ENCODE measurements around the gene ULK2.

Gene ULK2

DNA sequence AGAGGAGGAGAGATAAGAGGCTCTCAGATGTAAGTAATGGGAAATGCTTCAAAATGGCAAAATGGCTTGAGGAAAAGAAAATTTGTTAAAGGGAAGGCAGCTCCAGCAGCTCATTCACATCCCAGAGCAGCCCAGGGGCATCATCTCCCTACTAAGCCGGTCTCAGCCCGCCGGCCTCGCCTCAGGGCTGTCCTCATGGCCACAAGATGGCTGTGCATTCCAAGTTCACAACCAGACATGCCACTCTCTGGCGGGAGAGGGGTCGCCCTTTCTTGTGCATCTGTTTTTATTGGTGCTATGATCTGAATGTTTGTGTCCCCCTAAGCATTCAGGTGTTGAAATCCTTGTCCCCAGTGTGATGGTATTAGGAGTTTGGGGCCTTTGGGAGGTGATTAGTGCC lies 137.8 kb downstream of the ULK2 start:
- H3K36me3 Mint-ChIP-seq (ENCODE audit: insufficient read depth): no peaks in the 10 kb centered on the region
- no peaks in the 10 kb centered on the region for H3K27me3 Mint-ChIP-seq
- DNase-seq: no peak
- no peak for ATAC-seq (replicated peaks)
- H3K27ac Mint-ChIP-seq: no peak overlapping the region
- H3K4me3 Mint-ChIP-seq: no peak overlapping the region
- H3K9me3 Mint-ChIP-seq: no peaks in the 10 kb centered on the region
- H3K4me1 Mint-ChIP-seq (ENCODE audit: low read depth in 2 of 2): peaks cover 0 to 9% of the 10 kb centered on the region in 2 donors

DNA sequence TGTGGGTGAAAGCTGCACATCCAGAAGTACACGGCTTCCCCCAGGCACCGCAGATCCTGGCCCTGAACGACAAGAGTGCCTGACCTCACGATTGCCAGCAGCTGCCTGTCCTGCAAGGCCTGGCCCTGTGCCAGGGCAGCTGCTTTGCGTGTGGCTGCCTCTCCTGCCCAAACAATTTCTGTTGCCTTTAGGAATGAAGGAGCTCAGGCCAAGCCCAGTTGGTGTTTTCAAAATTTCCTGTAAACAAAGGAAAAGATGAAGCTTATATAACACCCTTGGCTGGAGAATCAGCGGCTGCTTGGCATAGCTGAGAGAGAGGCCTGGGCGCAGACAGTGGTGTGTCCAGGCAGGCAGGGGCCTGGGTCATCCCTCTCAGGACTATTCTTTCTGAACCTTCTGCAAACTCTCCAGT lies 139.6 kb downstream of the ULK2 start:
- Mint-ChIP-seq H3K4me3 (no peak overlapping the region), H3K27ac (no peak overlapping the region), H3K27me3 (no peaks in the 10 kb centered on the region), H3K9me3 (no peaks in the 10 kb centered on the region), H3K36me3 (ENCODE audit: insufficient read depth) (peaks cover 6% of the 10 kb centered on the region), H3K4me1 (ENCODE audit: low read depth in 2 of 2) (peaks cover 0 to 16% of the 10 kb centered on the region in 2 donors)
- ATAC-seq (replicated peaks) (no peak), DNase-seq (no peak)

DNA sequence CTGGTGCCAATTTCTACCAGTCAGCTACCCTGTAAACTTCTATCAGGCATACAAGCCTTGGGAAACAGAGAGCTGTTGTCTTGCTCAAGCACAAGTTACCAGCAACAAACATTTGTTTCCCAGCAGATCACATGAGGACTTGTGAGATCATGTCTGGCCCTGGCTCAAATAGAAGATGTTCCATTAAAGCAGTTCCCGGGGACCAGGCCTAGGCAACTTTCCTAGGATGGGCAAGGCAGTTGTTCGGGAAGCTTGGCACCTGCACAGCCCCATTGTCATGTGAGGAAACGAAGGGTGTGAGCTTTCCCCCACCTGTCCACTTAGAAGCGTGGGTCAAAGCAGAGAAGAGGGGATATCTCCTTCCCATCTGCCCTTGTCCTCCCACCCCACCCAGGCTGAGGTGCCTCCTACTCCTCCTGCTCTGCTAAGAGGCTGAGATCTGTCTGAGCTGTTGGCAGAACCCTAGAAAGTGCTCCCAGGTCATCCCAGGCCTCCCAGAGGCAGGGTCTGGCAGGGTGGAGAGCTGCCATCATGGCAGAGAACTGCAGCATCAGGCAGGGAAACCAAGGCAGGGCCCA lies 140.1 kb downstream of the ULK2 start:
- Mint-ChIP-seq H3K9me3 (no peaks in the 10 kb centered on the region), H3K27me3 (no peaks in the 10 kb centered on the region), H3K27ac (peak overlapping the region in 1 of 2 donors; percentile 46), H3K36me3 (ENCODE audit: insufficient read depth) (peaks cover 6% of the 10 kb centered on the region), H3K4me1 (ENCODE audit: low read depth in 2 of 2) (peaks cover 0 to 16% of the 10 kb centered on the region in 2 donors), H3K4me3 (no peak overlapping the region)
- ATAC-seq (replicated peaks) (no peak), DNase-seq (no peak)

DNA sequence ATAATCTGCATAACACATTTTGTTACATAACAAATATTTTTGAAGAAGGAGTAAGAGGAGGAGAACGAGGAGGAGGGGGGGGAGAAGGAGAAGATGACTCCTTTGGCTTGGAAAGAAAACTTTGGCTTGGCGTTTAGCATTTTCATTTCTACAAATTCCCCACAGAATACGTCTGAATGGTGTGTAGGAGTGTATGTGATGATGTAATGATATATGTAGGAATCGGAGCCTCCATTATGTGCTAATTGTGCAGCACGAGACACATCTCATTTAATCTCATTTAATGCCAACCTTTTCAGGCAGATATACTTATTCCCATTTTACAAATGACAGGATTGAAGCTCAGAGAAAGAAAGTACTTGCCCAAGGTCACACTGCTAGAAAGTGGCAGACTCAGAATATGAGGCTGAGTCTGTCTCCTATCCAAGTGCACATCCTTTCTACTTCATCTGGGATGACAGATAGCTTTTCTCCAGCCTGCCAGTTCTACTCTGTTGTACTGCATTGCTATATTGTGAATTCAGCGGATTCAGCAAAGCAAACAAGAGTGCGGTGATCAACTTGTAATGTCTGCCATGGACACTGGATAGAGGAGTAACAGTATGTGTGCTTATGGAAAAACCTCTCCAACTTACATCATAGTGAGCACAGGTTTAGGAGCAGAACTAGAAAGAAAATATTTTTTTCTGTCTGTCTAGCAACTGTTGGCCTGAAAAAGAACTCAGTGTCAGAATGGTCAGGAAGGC lies 140.9 kb downstream of the ULK2 start:
- DNase-seq (no peak), ATAC-seq (replicated peaks) (no peak)
- H3K36me3 Mint-ChIP-seq (ENCODE audit: insufficient read depth): peaks cover 6% of the 10 kb centered on the region
- no peaks in the 10 kb centered on the region for H3K27me3 Mint-ChIP-seq
- H3K9me3 Mint-ChIP-seq: no peaks in the 10 kb centered on the region
- H3K4me3 Mint-ChIP-seq: no peak overlapping the region
- peak overlapping the region in 1 of 2 donors; percentile 46 for H3K27ac Mint-ChIP-seq
- peaks cover 0 to 16% of the 10 kb centered on the region in 2 donors for H3K4me1 Mint-ChIP-seq (ENCODE audit: low read depth in 2 of 2)

DNA sequence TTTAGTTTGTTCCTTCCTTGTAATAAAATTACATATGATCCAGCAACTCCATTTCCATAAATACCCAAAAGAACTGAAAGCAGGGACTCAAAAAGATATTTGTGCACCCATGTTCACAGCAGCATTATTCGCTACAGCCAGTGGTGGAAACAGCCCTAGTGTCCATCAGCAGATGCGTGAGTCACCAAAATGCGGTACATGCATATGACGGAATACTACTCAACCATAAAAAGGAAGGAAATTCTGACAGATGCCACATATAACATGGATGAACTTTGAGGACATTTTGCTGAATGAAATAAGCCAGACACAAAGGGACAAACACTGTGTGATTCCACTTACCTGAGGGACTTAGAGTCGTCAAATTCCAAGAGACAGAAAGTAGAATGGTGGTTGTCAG lies 142.2 kb downstream of the ULK2 start:
- Mint-ChIP-seq H3K27me3 (peaks cover 7 to 9% of the 10 kb centered on the region in 2 donors), H3K4me3 (peak overlapping the region; percentile 74 to 84), H3K4me1 (ENCODE audit: low read depth in 2 of 2) (peaks cover 0 to 16% of the 10 kb centered on the region in 2 donors), H3K36me3 (ENCODE audit: insufficient read depth) (peaks cover 6% of the 10 kb centered on the region), H3K9me3 (no peaks in the 10 kb centered on the region), H3K27ac (peak overlapping the region in 1 of 2 donors; percentile 62)
- DNase-seq (no peak), ATAC-seq (replicated peaks) (no peak)

DNA sequence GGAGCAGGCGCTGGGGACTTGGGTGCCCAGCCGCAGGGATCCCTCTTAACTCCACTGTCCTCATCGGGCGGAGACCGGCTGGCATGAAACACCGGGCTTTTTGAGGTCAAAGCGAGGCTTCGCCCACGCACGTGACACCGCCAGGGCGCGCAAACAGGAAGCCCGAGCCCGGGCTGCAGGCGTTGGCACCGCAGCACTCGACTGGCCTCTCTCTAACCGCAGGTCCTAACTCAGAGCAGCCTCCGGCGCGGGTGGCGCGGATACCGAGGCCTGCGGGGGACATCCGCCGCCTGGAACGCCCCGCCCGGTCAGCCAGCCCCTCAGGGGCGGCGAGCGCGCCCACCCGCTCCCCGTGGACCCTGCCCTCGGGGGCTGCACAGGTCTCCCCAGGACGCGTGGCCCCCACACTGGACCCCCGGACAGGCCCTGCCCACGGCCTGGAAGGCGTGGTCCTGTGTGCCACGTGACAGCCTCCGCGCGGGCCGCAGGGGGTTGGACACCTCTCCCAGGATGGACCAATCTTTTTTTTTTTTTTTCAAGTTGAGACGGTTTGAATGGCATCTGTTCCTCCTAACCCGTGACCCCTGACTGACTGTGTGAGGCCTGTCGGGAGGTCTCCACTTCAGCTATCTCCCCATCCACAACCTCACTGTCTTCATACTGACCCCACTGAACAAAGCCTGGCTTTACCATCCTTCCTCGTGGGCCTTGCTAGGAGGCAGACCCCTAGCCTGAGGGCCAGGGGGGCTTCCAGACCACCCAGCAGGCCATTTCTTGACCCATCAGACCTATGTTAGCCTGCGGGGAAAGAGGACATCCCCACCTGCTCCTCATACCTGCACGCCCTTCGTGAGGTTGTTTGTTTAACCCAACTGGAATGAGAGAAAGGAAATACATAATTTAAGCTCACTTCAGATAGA lies 143.0 kb downstream of the ULK2 start:
- peak overlapping the region; percentile 74 to 84 for H3K4me3 Mint-ChIP-seq
- DNase-seq: peak in 2 of 3 experiments; percentile 32 to 34

DNA sequence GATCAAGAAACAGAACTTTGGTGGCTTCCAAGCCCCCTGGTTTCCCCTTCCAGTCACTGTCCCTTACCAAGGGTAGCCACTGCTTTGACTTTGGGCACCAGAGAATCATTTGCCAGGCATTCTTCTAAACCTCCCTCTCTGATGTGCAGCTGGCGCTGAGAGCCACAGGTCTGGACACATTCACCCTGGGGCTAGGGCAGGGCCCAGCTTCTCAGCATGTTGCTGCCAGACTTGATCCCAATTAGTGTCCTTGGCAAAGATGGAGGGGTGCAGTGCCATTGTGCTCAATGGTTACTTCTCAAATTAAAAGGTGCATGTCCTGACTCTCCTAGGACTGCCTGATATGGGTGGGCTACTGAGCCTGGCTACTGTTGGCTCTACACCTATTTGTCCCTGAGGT lies 143.8 kb downstream of the ULK2 start:
- ATAC-seq (replicated peaks) (no peak), DNase-seq (no peak)
- peak overlapping the region in 1 of 2 donors; percentile 62 for H3K27ac Mint-ChIP-seq
- peaks cover 6% of the 10 kb centered on the region for H3K36me3 Mint-ChIP-seq (ENCODE audit: insufficient read depth)
- H3K4me1 Mint-ChIP-seq (ENCODE audit: low read depth in 2 of 2): peaks cover 0 to 18% of the 10 kb centered on the region in 2 donors
- H3K9me3 Mint-ChIP-seq: no peaks in the 10 kb centered on the region
- peak overlapping the region; percentile 74 to 84 for H3K4me3 Mint-ChIP-seq
- peaks cover 15 to 25% of the 10 kb centered on the region in 2 donors for H3K27me3 Mint-ChIP-seq

More for the DNA sequence above, 143.0 kb downstream of the ULK2 start:
- Mint-ChIP-seq H3K27ac (peak overlapping the region in 1 of 2 donors; percentile 62), H3K9me3 (no peaks in the 10 kb centered on the region), H3K36me3 (ENCODE audit: insufficient read depth) (peaks cover 6% of the 10 kb centered on the region), H3K27me3 (peaks cover 13 to 17% of the 10 kb centered on the region in 2 donors), H3K4me1 (ENCODE audit: low read depth in 2 of 2) (peaks cover 0 to 18% of the 10 kb centered on the region in 2 donors)
- ATAC-seq (replicated peaks): peak; percentile 89
